Fibroblast of lung (primary cell): Measurements from ENCODE around the gene FXYD4.

ENCODE experiments used
- CTCF ChIP-seq, 2 donors: IDR thresholded peaks in 1 of 2; conservative IDR thresholded peaks in 1 of 2; 1 replicate in 1 of 2; 2 replicates in 1 of 2; pipeline ENCODE4 v1.5.1; 2011 to 2012; ENCODE audit warnings: low read length in 2 of 2, control low read depth in 1 of 2, inconsistent platforms in 1 of 2, low read depth in 1 of 2, mild to moderate bottlenecking in 1 of 2
- EZH2 ChIP-seq: IDR thresholded peaks from 2 replicates; pipeline ENCODE4 v1.5.1; 2012; ENCODE audit warnings: low read length, control low read depth, mild to moderate bottlenecking; ENCODE audit errors: missing control alignments

- TF ChIP-seq CTCF (conservative IDR thresholded peaks at IDR 0.05 in 1 of 2, IDR thresholded peaks at IDR 0.05 in 1 of 2; ENCODE audit: low read depth in 1 of 2, low read length in 2 of 2) (no peak), EZH2 (no peak)
Observed at GRCh38 chr10:43424416-43424815, 53.0 kb downstream of the FXYD4 start.
